Endothelial cell of umbilical vein (primary cell): ENCODE data around the gene SELL.

Source experiments
- EZH2 ChIP-seq: IDR thresholded peaks from 2 replicates; pipeline ENCODE4 v1.6.1; 2012; ENCODE audit warnings: borderline replicate concordance, low read depth, mild to moderate bottlenecking, moderate library complexity, low read length, inconsistent platforms; ENCODE audit not compliant: severe bottlenecking
- FOS ChIP-seq: IDR thresholded peaks from 2 replicates; pipeline ENCODE4 v1.6.1; 2011; ENCODE audit warnings: mild to moderate bottlenecking, low read length, moderate library complexity, borderline replicate concordance; ENCODE audit not compliant: insufficient read depth
- GATA2 ChIP-seq: IDR thresholded peaks from 2 replicates; pipeline ENCODE4 v1.7.0; 2011; ENCODE audit warnings: low read depth, mild to moderate bottlenecking, moderate library complexity, mixed read lengths, low read length; ENCODE audit not compliant: insufficient read length, insufficient read depth
- JUN ChIP-seq: IDR thresholded peaks from 2 replicates; pipeline ENCODE4 v1.6.1; 2011; ENCODE audit warnings: borderline replicate concordance, low read depth; ENCODE audit not compliant: insufficient read length, insufficient read depth
- MYC ChIP-seq: IDR thresholded peaks from one replicate; pipeline ENCODE4 v1.6.1; 2011; ENCODE audit warnings: mild to moderate bottlenecking, low read depth, low read length
- POLR2A ChIP-seq: IDR thresholded peaks from 2 replicates; pipeline ENCODE4 v1.6.1; 2012; ENCODE audit warnings: low read depth, mild to moderate bottlenecking, control low read depth, low read length
- POLR2AphosphoS5 ChIP-seq: IDR thresholded peaks from 2 replicates; pipeline ENCODE4 v1.6.1; 2012; ENCODE audit warnings: low read depth, mild to moderate bottlenecking, control low read depth, low read length, moderate library complexity; ENCODE audit not compliant: insufficient read depth
- TF ChIP-seq, protein P1 (sequence below), 2 donors: IDR thresholded peaks; 1 replicate in 1 of 2; 2 replicates in 1 of 2; pipeline ENCODE4 v1.5.1; 2011; ENCODE audit warnings: low read length in 2 of 2, mild to moderate bottlenecking in 2 of 2, moderate library complexity in 2 of 2, control low read depth in 1 of 2, inconsistent platforms in 1 of 2, low read depth in 1 of 2; ENCODE audit not compliant: insufficient read depth in 1 of 2; ENCODE audit errors: extremely low read depth in 1 of 2
- TF ChIP-seq, protein P2 (sequence below): IDR thresholded peaks from 2 replicates; pipeline ENCODE4 v1.6.1; 2011; ENCODE audit not compliant: insufficient read depth, insufficient read length

DNA sequence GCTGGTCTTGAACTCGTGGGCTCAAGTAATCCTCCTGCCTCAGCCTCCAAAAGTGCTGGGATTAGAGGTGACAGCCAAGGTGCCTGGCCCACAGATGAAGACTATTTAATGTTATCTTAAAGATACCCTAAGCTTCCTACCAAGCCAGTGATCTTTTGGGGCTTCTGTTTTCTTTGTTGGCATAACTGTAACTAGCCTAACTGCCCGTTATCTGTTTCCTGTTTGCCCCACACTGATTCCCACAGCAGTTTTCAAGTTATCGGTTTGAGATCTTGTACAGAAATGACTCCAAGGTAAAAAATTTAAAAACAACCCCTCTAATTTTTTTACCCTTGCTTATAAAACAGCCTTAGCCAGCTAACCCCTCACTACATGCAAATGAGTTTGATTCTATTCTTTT lies 12.4 kb downstream of the SELL start:
- no peak for TF ChIP-seq POLR2A
- TF ChIP-seq, protein P1, sequence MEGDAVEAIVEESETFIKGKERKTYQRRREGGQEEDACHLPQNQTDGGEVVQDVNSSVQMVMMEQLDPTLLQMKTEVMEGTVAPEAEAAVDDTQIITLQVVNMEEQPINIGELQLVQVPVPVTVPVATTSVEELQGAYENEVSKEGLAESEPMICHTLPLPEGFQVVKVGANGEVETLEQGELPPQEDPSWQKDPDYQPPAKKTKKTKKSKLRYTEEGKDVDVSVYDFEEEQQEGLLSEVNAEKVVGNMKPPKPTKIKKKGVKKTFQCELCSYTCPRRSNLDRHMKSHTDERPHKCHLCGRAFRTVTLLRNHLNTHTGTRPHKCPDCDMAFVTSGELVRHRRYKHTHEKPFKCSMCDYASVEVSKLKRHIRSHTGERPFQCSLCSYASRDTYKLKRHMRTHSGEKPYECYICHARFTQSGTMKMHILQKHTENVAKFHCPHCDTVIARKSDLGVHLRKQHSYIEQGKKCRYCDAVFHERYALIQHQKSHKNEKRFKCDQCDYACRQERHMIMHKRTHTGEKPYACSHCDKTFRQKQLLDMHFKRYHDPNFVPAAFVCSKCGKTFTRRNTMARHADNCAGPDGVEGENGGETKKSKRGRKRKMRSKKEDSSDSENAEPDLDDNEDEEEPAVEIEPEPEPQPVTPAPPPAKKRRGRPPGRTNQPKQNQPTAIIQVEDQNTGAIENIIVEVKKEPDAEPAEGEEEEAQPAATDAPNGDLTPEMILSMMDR (IDR thresholded peaks at IDR 0.05; ENCODE audit: extremely low read depth in 1 of 2, insufficient read depth in 1 of 2, low read depth in 1 of 2, low read length in 2 of 2) = no peak
- no peak for TF ChIP-seq EZH2
- TF ChIP-seq, protein P2, sequence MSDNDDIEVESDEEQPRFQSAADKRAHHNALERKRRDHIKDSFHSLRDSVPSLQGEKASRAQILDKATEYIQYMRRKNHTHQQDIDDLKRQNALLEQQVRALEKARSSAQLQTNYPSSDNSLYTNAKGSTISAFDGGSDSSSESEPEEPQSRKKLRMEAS = no peak
- no peak for TF ChIP-seq JUN
- no peak for TF ChIP-seq FOS
- TF ChIP-seq POLR2AphosphoS5 = no peak
- no peak for TF ChIP-seq MYC
- TF ChIP-seq GATA2 = no peak
